Activated CD4-positive, alpha-beta T cell treated with anti-CD3 and anti-CD28 coated beads, Interleukin-2, amount 50 U/mL, for 1 hour (primary cell): ENCODE data around the gene PRODH.
A peak's percentile ranks its signal among the peaks of the same experiment; 100 is the strongest.
"Not testable (repeated sequence)": the region's sequence is repeated elsewhere in the genome, so short reads cannot be mapped to it uniquely, and the experiment has no call there.

ENCODE experiments used
- DNase-seq: peaks from one replicate; pipeline ENCODE4 v3.0.0-alpha.2; 2020

Gene PRODH

GRCh38 chr22:18905540-18906409 lies 30.3 kb downstream of the PRODH start, which contains the start of gene DGCR6:
Gene DGCR6 (plus strand): TSS chr22:18906320. CDS start chr22:18906375, 55 bp downstream.
- DNase-seq = no peak

GRCh38 chr22:18896037-18896657 lies 39.9 kb downstream of the PRODH start:
- not testable (repeated sequence) for DNase-seq

- DNase-seq = not testable (repeated sequence)
Observed at GRCh38 chr22:18893775-18894174, 42.3 kb downstream of the PRODH start.

GRCh38 chr22:18890510-18891192 lies 45.4 kb downstream of the PRODH start:
- not testable (repeated sequence) for DNase-seq

- DNase-seq = no peak
Observed at GRCh38 chr22:18888115-18888514, 48.0 kb downstream of the PRODH start.

GRCh38 chr22:18884465-18884864 lies 51.6 kb downstream of the PRODH start:
- DNase-seq = not testable (repeated sequence)

GRCh38 chr22:18881260-18881659 lies 54.8 kb downstream of the PRODH start:
- DNase-seq = peak; percentile 23
